ENCODE data around the gene CAST. TPM values are rescaled to one million over a fixed set of nuclear protein-coding genes. Genes with fewer than 3 reads are reported as not detected.

Gene CAST
- total RNA-seq, 2 experiments from 2014 or later: 197 to 200 TPM

DNA sequence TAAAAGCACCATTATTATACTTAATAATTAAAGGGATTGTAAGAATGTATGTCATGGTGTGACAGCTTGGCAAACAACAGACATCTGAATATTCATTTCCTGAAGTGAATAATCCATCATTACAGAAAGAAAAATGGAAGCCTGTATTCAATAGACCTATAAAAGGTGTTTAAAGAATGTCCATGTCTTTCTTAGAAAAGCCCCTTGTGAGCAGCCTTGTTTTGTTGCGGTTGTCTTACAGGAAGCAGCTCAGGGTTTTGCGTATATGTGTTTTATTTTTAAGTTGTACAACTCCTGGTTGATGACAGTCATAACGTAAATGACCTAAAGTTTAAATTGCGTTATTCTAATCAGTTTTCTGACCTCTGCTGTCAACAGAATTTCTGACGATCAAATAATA lies 53.8 kb downstream of the CAST start:
- Mint-ChIP-seq H3K27me3 (no peaks in the 10 kb centered on the region), H3K27ac (peak overlapping the region; percentile 88), H3K4me1 (ENCODE audit: low read depth) (peaks cover 77% of the 10 kb centered on the region), H3K4me3 (no peak overlapping the region), H3K36me3 (ENCODE audit: low read depth) (peaks cover 25% of the 10 kb centered on the region), H3K9me3 (no peaks in the 10 kb centered on the region)
- peak overlapping the region in 1 of 2 donors; percentile 43 for H3K27ac ChIP-seq (ENCODE audit: low read depth in 1 of 2, low read length in 2 of 2)
- peak; percentile 27 for ATAC-seq (ENCODE audit: poor library complexity)
- H3K4me3 ChIP-seq (ENCODE audit: low read length): no peak overlapping the region
- intact Hi-C loops (cut with DNase I, micrococcal nuclease): loop anchor here in 1 of 2 experiments (5.0 kb wide), 1 partner anchor 54 kb away; the partner anchor contains the start of gene CAST
- TF ChIP-seq, protein P1, sequence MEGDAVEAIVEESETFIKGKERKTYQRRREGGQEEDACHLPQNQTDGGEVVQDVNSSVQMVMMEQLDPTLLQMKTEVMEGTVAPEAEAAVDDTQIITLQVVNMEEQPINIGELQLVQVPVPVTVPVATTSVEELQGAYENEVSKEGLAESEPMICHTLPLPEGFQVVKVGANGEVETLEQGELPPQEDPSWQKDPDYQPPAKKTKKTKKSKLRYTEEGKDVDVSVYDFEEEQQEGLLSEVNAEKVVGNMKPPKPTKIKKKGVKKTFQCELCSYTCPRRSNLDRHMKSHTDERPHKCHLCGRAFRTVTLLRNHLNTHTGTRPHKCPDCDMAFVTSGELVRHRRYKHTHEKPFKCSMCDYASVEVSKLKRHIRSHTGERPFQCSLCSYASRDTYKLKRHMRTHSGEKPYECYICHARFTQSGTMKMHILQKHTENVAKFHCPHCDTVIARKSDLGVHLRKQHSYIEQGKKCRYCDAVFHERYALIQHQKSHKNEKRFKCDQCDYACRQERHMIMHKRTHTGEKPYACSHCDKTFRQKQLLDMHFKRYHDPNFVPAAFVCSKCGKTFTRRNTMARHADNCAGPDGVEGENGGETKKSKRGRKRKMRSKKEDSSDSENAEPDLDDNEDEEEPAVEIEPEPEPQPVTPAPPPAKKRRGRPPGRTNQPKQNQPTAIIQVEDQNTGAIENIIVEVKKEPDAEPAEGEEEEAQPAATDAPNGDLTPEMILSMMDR (IDR thresholded peaks at IDR 0.05): no peak
- H3K27me3 ChIP-seq (ENCODE audit: control insufficient read depth in 1 of 2, insufficient read depth in 2 of 2, low read length in 2 of 2): no peaks in the 10 kb centered on the region
- DNase-seq: peak in 3 of 14 experiments; percentile 53 to 59 (median 58)
- peaks cover 9% of the 10 kb centered on the region for H3K36me3 ChIP-seq (ENCODE audit: insufficient read depth, low read length)
- no peaks in the 10 kb centered on the region for H3K9me3 ChIP-seq (ENCODE audit: control insufficient read depth in 1 of 2, insufficient read depth in 1 of 2, low read length in 2 of 2)
- CTCF ChIA-PET: interaction anchor here (1.0 kb wide), 1 partner anchor 13 kb away, joined by 3 read pairs; no protein-coding TSS in a partner anchor
- POLR2A ChIA-PET: no interaction called here
- H3K4me1 ChIP-seq (ENCODE audit: insufficient read depth, low read length): peaks cover 15% of the 10 kb centered on the region

DNA sequence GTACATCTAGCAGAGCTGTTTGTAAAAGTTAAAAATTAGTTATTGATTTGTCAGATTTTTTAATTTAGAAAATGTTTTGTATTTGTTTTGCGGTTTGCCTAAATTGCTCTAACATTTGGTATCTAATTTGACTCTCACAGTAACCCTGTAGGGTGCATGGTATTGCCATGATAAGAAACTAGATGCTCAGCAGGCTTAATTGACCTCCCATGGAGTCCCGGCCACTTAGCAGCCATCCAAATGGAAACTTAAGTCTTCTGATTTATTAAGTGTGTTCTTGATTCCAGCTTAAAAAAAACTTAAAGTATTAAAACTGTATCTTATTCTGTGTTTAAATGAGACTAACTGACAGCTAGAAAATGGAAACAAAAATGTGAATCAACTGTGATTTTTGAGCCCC lies 54.5 kb downstream of the CAST start:
- ChIA-PET POLR2A (no interaction called here), CTCF (no interaction called here)
- H3K27ac ChIP-seq (ENCODE audit: low read depth in 1 of 2, low read length in 2 of 2): no peak overlapping the region

DNA sequence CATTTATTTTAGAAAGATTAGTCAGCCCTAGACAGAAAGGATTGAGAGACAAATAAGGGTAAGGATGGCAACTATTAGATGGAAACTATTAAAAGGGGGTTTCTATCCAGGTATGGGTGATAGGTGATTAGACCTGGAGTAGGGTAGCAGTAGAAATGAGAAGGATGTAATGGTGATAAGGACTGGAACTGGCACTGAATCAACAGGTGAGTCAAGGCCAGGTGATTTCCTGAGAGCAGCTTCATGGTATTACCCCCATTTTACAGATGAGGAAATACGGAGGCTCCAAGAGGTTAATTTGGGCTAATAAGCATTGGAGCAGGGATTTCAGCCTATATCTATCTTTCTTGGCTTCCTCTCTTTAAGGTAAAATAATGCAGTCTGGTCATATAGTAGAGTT lies 55.7 kb downstream of the CAST start:
- no peaks in the 10 kb centered on the region for H3K9me3 Mint-ChIP-seq
- H3K36me3 Mint-ChIP-seq (ENCODE audit: low read depth): peaks cover 31% of the 10 kb centered on the region
- H3K36me3 ChIP-seq (ENCODE audit: insufficient read depth, low read length): peaks cover 11% of the 10 kb centered on the region
- H3K4me1 Mint-ChIP-seq (ENCODE audit: low read depth): peaks cover 73% of the 10 kb centered on the region
- TF ChIP-seq, protein P1 (IDR thresholded peaks at IDR 0.05): no peak
- no peak overlapping the region for H3K4me3 Mint-ChIP-seq
- ChIA-PET POLR2A (no interaction called here), CTCF (no interaction called here)
- no peak overlapping the region for H3K27ac ChIP-seq (ENCODE audit: low read depth in 1 of 2, low read length in 2 of 2)
- H3K9me3 ChIP-seq (ENCODE audit: control insufficient read depth in 1 of 2, insufficient read depth in 1 of 2, low read length in 2 of 2): no peaks in the 10 kb centered on the region
- H3K27ac Mint-ChIP-seq: no peak overlapping the region
- H3K27me3 Mint-ChIP-seq: no peaks in the 10 kb centered on the region
- H3K27me3 ChIP-seq (ENCODE audit: control insufficient read depth in 1 of 2, insufficient read depth in 2 of 2, low read length in 2 of 2): no peaks in the 10 kb centered on the region
- peaks cover 15% of the 10 kb centered on the region for H3K4me1 ChIP-seq (ENCODE audit: insufficient read depth, low read length)
- DNase-seq: no peak
- no peak for ATAC-seq (ENCODE audit: poor library complexity)
- H3K4me3 ChIP-seq (ENCODE audit: low read length): no peak overlapping the region
- intact Hi-C loops (cut with DNase I, micrococcal nuclease): loop anchor here in 1 of 2 experiments (5.0 kb wide), 1 partner anchor 56 kb away; the partner anchor contains the start of gene CAST

More for the DNA sequence above, 54.5 kb downstream of the CAST start:
- Histone ChIP-seq H3K4me1 (ENCODE audit: insufficient read depth, low read length) (peaks cover 15% of the 10 kb centered on the region), H3K4me3 (ENCODE audit: low read length) (no peak overlapping the region), H3K27me3 (ENCODE audit: control insufficient read depth in 1 of 2, insufficient read depth in 2 of 2, low read length in 2 of 2) (no peaks in the 10 kb centered on the region), H3K9me3 (ENCODE audit: control insufficient read depth in 1 of 2, insufficient read depth in 1 of 2, low read length in 2 of 2) (no peaks in the 10 kb centered on the region), H3K36me3 (ENCODE audit: insufficient read depth, low read length) (peaks cover 9% of the 10 kb centered on the region)
- no peaks in the 10 kb centered on the region for H3K27me3 Mint-ChIP-seq
- H3K36me3 Mint-ChIP-seq (ENCODE audit: low read depth): peaks cover 26% of the 10 kb centered on the region
- H3K27ac Mint-ChIP-seq: no peak overlapping the region
- DNase-seq (no peak), ATAC-seq (ENCODE audit: poor library complexity) (no peak)
- H3K4me3 Mint-ChIP-seq: no peak overlapping the region
- peaks cover 78% of the 10 kb centered on the region for H3K4me1 Mint-ChIP-seq (ENCODE audit: low read depth)
- TF ChIP-seq, protein P1 (IDR thresholded peaks at IDR 0.05): no peak
- intact Hi-C loops (cut with DNase I, micrococcal nuclease): loop anchor here in 1 of 2 experiments (5.0 kb wide), 1 partner anchor 54 kb away; the partner anchor contains the start of gene CAST
- no peaks in the 10 kb centered on the region for H3K9me3 Mint-ChIP-seq

Measured in CD4-positive, alpha-beta T cell (primary cell).